Islet of Langerhans (tissue), 1 donor: ENCODE results near the gene LGALS14.
"Not testable (repeated sequence)": the region's sequence is repeated elsewhere in the genome, so short reads cannot be mapped to it uniquely, and the experiment has no call there.

ENCODE experiments used
- FAIRE-seq: peaks from one replicate; lab custom pipeline; 2011; peaks lifted over from hg19 to GRCh38; lab: Jason Lieb, UNC

The LGALS14 gene, protein sequence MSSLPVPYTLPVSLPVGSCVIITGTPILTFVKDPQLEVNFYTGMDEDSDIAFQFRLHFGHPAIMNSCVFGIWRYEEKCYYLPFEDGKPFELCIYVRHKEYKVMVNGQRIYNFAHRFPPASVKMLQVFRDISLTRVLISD

GRCh38 chr19:39704181-39705044 is at the start of gene LGALS14:
Gene LGALS14, plus strand, starts transcription at chr19:39704481. Its CDS starts 48 bp downstream, at chr19:39704529.
- no peak for FAIRE-seq

- no peak for FAIRE-seq
These were observed 48.7 kb upstream of the LGALS14 start, which contains the start of gene LGALS16 for GRCh38 chr19:39655613-39656012. Gene LGALS16, plus strand, starts transcription at chr19:39655913. Its CDS starts 49 bp downstream, at chr19:39655962.

GRCh38 chr19:39659791-39660190 is 44.5 kb upstream of the LGALS14 start:
- FAIRE-seq = no peak

DNA sequence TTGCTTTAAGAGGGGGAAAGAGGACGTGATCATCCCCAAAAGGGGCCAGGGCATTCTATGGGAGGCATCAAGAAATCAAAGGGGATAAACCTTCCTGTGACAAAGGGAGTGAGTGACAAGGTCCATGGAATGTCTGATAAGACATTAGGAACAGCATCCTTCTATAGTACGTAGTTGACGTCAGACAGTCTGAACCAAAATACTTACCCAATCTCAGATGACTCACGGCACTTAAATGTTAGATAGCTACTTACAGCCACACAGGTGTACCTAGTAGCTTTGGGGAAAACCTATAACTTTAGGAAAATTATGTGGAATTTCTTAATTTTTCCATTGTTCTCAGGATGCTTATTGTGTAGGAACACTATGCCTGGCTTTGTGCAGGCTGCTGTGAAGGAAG is 43.6 kb upstream of the LGALS14 start:
- FAIRE-seq = no peak

DNA sequence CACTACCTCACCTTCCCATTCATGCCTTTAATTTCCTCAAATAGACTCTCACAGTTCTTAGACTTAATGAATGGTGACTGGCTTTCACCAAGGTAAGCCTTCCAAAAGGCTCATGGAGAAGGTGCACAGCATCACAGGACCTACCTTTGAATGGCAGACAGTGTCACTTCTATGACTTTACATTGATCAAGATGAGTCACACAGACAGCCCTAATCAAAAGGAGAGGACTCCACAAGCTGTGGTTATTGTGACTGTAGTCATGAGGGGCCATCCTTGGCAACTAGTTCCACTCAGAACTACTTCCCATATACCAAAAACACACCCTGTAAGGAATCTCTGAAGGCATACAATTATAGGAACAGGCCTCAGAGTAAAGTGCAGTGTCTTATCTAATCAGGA is 42.7 kb upstream of the LGALS14 start:
- no peak for FAIRE-seq

DNA sequence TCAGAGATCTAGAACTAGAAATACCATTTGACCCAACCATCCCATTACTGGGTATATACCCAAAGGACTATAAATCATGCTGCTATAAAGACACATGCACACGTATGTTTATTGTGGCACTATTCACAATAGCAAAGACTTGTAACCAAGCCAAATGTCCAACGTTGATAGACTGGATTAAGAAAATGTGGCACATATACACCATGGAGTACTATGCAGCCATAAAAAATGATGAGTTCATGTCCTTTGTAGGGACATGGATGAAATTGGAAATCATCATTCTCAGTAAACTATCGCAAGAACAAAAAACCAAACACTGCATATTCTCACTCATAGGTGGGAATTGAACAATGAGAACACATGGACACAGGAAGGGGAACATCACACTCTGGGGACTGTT is 34.4 kb upstream of the LGALS14 start:
- FAIRE-seq = not testable (repeated sequence)

DNA sequence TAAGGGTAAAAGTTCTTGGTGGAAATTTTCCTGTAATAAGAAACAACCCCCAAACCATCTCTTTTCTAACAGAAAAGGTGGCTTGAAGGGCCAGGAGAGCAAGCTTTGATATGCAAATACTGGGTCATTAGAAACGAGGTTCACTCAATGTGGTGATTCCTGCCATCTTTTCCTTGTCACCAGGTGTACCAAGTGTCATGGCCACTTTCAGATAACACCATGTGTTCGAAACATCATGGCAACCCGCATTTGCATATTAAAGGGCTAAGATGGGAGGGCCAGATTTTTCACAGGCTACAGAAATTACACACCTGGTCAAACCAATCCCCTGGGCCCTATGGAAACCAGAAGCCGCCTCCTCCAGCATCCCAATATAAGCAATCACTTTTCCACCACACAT is 33.3 kb upstream of the LGALS14 start:
- no peak for FAIRE-seq

- peak; percentile 99 for FAIRE-seq
These were observed 32.4 kb upstream of the LGALS14 start for GRCh38 chr19:39671739-39672363.

DNA sequence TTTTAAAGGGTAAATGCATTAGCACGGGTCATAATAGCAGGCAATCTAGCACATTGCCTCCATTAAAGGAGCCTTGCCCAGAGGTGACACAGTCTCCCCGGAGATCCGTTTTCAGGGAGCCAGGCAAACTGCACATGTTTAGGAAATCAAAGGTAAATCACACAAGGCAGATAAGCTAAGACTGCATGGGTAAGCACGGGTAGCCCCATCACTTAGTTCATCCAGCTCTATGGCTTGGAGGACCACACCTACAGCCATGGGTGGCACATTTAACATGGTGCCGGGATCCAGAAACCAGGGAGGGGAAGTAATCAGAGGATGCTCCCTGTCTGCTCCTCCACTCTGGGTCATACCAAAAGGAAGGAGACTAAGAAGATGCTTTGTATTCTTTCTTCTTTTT is 31.8 kb upstream of the LGALS14 start:
- FAIRE-seq = no peak

DNA sequence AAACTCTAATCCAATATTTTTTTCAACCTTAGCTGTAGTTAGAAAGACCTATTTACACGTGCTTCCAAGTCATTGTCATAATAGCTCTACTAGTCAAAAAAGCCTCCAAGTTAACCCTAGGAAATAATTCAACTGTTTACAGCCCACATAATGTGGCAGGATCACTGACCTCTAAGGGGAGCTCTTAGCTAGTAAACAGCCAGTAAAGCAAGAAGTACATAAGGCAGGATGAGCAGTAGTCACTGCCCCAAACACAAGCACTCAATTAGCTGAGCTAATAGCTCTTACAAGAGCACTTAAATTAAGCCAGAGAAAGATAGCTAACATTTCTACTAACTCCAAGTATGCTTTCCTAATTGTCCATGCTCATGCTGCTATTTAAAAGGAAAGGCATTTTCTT is 30.4 kb upstream of the LGALS14 start:
- FAIRE-seq = not testable (repeated sequence)

- FAIRE-seq = no peak
These were observed 28.3 kb upstream of the LGALS14 start for GRCh38 chr19:39676004-39676403.

GRCh38 chr19:39677961-39678889 is 26.1 kb upstream of the LGALS14 start:
- peak; percentile 70 for FAIRE-seq

GRCh38 chr19:39679056-39679790 is 25.1 kb upstream of the LGALS14 start:
- no peak for FAIRE-seq

DNA sequence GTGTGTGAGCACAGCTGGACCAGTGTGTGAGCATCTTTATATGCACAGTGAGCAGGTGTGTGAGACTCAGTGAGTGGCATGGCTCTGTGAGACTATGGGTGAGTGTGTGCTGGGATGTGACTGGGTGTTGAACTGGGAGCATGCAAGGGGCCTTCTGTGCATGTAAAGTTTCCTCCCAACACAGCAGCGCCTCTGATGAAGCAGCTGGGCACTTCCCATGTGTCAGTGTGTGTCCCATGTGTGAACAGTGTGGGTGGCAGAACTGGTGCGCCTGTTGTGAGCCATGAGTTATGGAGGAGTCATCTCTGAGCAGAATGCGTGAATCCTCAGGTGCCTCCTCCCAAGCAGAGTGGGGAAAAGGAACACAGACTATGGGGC is 24.5 kb upstream of the LGALS14 start:
- FAIRE-seq = no peak

- FAIRE-seq = no peak
These were observed 23.7 kb upstream of the LGALS14 start for GRCh38 chr19:39680593-39680992.

- no peak for FAIRE-seq
These were observed 22.9 kb upstream of the LGALS14 start for GRCh38 chr19:39681416-39681815.

DNA sequence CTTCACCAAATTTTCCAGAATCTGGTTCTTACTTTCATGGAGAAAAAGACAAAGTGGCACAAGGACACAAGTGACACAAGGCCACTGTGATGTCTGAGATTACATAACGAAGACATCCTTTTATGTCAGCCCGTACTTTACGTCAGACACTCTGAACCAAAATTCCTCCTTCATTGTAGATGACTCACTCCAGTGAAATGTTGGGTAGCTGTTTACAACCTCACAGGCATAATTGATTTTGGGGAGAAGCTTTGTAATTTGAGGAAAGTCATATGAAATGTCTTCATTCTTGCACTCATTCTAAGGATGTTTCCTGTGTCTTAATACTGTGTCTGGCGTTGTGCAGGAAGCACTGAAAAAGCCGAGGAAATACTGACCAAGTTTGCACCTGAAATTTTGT is 20.0 kb upstream of the LGALS14 start:
- FAIRE-seq = no peak

- FAIRE-seq = no peak
These were observed 17.5 kb upstream of the LGALS14 start for GRCh38 chr19:39686739-39687138.

DNA sequence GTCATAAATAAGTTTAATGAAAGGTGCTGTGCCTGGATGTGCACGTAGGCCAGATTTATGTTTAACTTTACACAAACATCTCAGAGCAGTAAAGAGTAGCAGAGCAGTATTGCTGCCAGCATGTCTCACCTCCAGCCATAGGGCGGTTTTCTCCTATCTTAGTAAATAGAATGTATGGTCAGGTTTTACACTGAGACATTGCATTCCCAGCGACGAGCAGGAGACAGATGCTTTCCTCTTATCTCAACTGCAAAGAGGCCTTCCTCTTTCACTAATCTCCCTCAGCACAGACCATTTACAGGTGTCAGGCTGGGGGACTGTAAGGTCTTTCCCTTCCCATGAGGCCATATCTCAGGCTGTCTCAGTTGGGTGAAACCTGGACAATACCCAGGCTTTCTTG is 15.6 kb upstream of the LGALS14 start:
- FAIRE-seq = not testable (repeated sequence)

- no peak for FAIRE-seq
These were observed 12.1 kb upstream of the LGALS14 start for GRCh38 chr19:39692166-39692565.

- no peak for FAIRE-seq
These were observed 11.5 kb upstream of the LGALS14 start for GRCh38 chr19:39692822-39693221.

DNA sequence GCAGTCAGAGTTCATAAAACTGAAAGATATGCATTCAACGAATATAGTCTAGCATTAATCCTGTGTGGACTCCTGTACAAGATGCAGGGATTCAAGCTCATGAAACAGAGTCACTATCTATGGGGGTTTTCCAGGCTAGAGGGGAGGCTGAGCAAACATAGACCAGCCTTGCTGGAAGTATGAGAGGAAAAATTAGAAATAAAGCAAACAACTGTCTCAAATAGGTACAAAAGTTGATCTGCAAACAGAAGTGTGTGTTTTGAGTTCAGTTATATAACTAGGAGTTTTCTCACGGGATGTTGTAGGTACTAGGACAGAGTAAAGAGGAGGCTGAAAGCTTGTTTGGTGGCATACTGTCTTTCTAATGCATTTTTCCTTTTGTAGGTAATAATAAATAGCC is 8.5 kb upstream of the LGALS14 start:
- FAIRE-seq = no peak
